GM12878 (cell line): ENCODE measurements around the gene HRH3. TPM values are rescaled to one million over a fixed set of nuclear protein-coding genes. Genes with fewer than 3 reads are reported as not detected.

Experiments
- ATAC-seq: fragments of 200-7000 bp; cut with Tn5 transposase; 3 replicates; pipeline ENCODE4 v1.9.1; 2020; ENCODE audit warnings: mild to moderate bottlenecking, moderate library complexity
- BruUV-seq: library from RNA; stranded (reverse); fragments of 400-500 nt; replicated peaks from 2 replicates; lab custom pipeline; 2021; lab: Mats Ljungman, UMichigan
- CTCF ChIA-PET: fragments of 300-600 bp; sonication (Branson Sonifier 250); formaldehyde crosslinking; extraction: SDS; loops from one replicate; lab custom pipeline; 2021; ENCODE audit warnings: inconsistent platforms; lab: Yijun Ruan, JAX
- POLR2A ChIA-PET: fragments of 350-600 bp; formaldehyde crosslinking; extraction: SDS; loops from one replicate; lab custom pipeline; 2021; ENCODE audit warnings: inconsistent platforms; lab: Charles Lee
- RAD21 ChIA-PET: fragments of 300-600 bp; sonication (Branson Sonifier 250); formaldehyde crosslinking; loops from one replicate; lab custom pipeline; 2023; ENCODE audit warnings: antibody characterized with exemption; ENCODE audit not compliant: unreplicated experiment; lab: Charles Lee
- SMC1A ChIA-PET: fragments of 300-600 bp; sonication (Branson Sonifier 250); formaldehyde crosslinking; loops from one replicate; lab custom pipeline; 2023; ENCODE audit not compliant: unreplicated experiment, uncharacterized antibody; lab: Charles Lee
- DNase-seq: peaks from one replicate; pipeline ENCODE4 v3.0.0-alpha.2; 2011; ENCODE audit warnings: low read depth, low spot score
- FAIRE-seq: peaks from 3 replicates; lab custom pipeline; 2011; peaks lifted over from hg19 to GRCh38; lab: Jason Lieb, UNC
- H2AFZ ChIP-seq: 2 replicates; pipeline ENCODE4 v1.6.0; 2011; ENCODE audit warnings: low read depth, low read length, control low read depth; ENCODE audit not compliant: control insufficient read depth
- H3K27ac ChIP-seq: 2 replicates; pipeline ENCODE4 v1.5.1; 2011; ENCODE audit warnings: control low read depth; ENCODE audit not compliant: control insufficient read depth, insufficient read depth
- H3K27me3 ChIP-seq, 2 experiments: replicated peaks in 1 of 2; 2 replicates each; pipeline versions ENCODE4 v1.6.0 to v1.6.1; 2011; ENCODE audit warnings: low read length in 1 of 2; ENCODE audit not compliant: control insufficient read depth in 2 of 2, insufficient read depth in 2 of 2
- H3K36me3 ChIP-seq, 2 experiments: 2 replicates each; pipeline ENCODE4 v1.5.1; 2011; ENCODE audit warnings: low read length in 1 of 2; ENCODE audit not compliant: control insufficient read depth in 2 of 2, insufficient read depth in 2 of 2
- H3K4me1 ChIP-seq: 2 replicates; pipeline ENCODE4 v1.6.1; 2011; ENCODE audit warnings: mild to moderate bottlenecking, low read length, moderate library complexity, mixed read lengths; ENCODE audit not compliant: control insufficient read depth, insufficient read depth
- H3K4me2 ChIP-seq: 2 replicates; pipeline ENCODE4 v1.6.0; 2011; ENCODE audit warnings: control low read depth; ENCODE audit not compliant: control insufficient read depth, insufficient read depth
- H3K4me3 ChIP-seq: fragments of 200-600 bp; sonication (generic); 2 replicates; pipeline ENCODE4 v1.5.1; 2016
- H3K79me2 ChIP-seq: 2 replicates; pipeline ENCODE4 v1.6.0; 2011; ENCODE audit warnings: low read length; ENCODE audit not compliant: control insufficient read depth, insufficient read depth
- H3K9ac ChIP-seq: 2 replicates; pipeline ENCODE4 v1.8.0; 2011; ENCODE audit warnings: low read length, control low read depth, mixed read lengths; ENCODE audit not compliant: control insufficient read depth, insufficient read depth
- H3K9me3 ChIP-seq: replicated peaks from 3 replicates; pipeline ENCODE4 v1.5.1; 2011; ENCODE audit warnings: mild to moderate bottlenecking, low read length; ENCODE audit not compliant: control insufficient read depth, insufficient read depth
- H4K20me1 ChIP-seq: 2 replicates; pipeline ENCODE4 v1.6.0; 2011; ENCODE audit not compliant: control insufficient read depth, insufficient read depth
- BCL11A ChIP-seq: IDR thresholded peaks from 2 replicates; pipeline ENCODE4 v1.6.1; 2011; ENCODE audit warnings: low read depth, low read length
- CHD1 ChIP-seq: IDR thresholded peaks from 2 replicates; pipeline ENCODE4 v1.6.1; 2012; ENCODE audit warnings: low read depth, low read length, improper control_type of control experiment
- DPF2 ChIP-seq: fragments of 450-650 bp; IDR thresholded peaks from 2 replicates; pipeline ENCODE4 v1.6.1; 2017; ENCODE audit warnings: mild to moderate bottlenecking
- HCFC1 ChIP-seq: fragments of 150-350 bp; IDR thresholded peaks from 2 replicates; pipeline ENCODE4 v1.6.1; 2014; ENCODE audit warnings: low read length
- JUNB ChIP-seq: IDR thresholded peaks from 2 replicates; pipeline ENCODE4 v1.6.1; 2016; ENCODE audit warnings: antibody characterized with exemption, mild to moderate bottlenecking
- MEF2A ChIP-seq: IDR thresholded peaks from 2 replicates; pipeline ENCODE4 v1.6.1; 2011; ENCODE audit warnings: low read depth, mild to moderate bottlenecking, low read length, moderate library complexity; ENCODE audit not compliant: insufficient read depth
- POLR2A ChIP-seq: IDR thresholded peaks from 2 replicates; pipeline ENCODE4 v1.6.1; 2011; ENCODE audit warnings: low read depth, mild to moderate bottlenecking, low read length
- RELA ChIP-seq: fragments of 450-650 bp; IDR thresholded peaks from 2 replicates; pipeline ENCODE4 v1.8.0; 2014; ENCODE audit warnings: borderline replicate concordance; ENCODE audit not compliant: partially characterized antibody
- RUNX3 ChIP-seq: IDR thresholded peaks from 2 replicates; pipeline ENCODE4 v1.6.1; 2012; ENCODE audit warnings: low read length, inconsistent platforms
- SMARCA5 ChIP-seq: fragments of 450-650 bp; IDR thresholded peaks from 2 replicates; pipeline ENCODE4 v1.6.1; 2017; ENCODE audit warnings: mild to moderate bottlenecking
- SP1 ChIP-seq: IDR thresholded peaks from one replicate; pipeline ENCODE4 v1.6.1; 2011; ENCODE audit warnings: low read depth, low read length
- TARDBP ChIP-seq: IDR thresholded peaks from 2 replicates; pipeline ENCODE4 v1.6.1; 2016; ENCODE audit warnings: borderline replicate concordance
- TBL1XR1 ChIP-seq: IDR thresholded peaks from 2 replicates; pipeline ENCODE4 v1.6.1; 2012; ENCODE audit warnings: low read depth, low read length, improper control_type of control experiment
- USF2 ChIP-seq: IDR thresholded peaks from 2 replicates; pipeline ENCODE4 v1.6.1; 2011; ENCODE audit warnings: low read depth, low read length, improper control_type of control experiment, borderline replicate concordance
- WRNIP1 ChIP-seq: IDR thresholded peaks from 2 replicates; pipeline ENCODE4 v1.6.1; 2011; ENCODE audit warnings: low read depth, low read length, improper control_type of control experiment, borderline replicate concordance
- YBX1 ChIP-seq: fragments of 450-650 bp; IDR thresholded peaks from 2 replicates; pipeline ENCODE4 v1.6.1; 2016; ENCODE audit warnings: antibody characterized with exemption
- WGBS: methylation state at CpG from one replicate; pipeline ENCODE4 v1.1.6; 2016; ENCODE audit warnings: low lambda C conversion rate; ENCODE audit not compliant: insufficient replicate concordance, insufficient coverage; ENCODE audit errors: missing lambda C conversion rate; 5-methylcytosine and 5-hydroxymethylcytosine counted together
- in situ Hi-C: fragments of 300-500 bp; cut with MboI; formaldehyde crosslinking; loops from 9 replicates; pipeline ENCODE4 v1.14.3; 2018; ENCODE audit warnings: mixed read lengths
- intact Hi-C: fragments of 100-400 bp; cut with micrococcal nuclease; formaldehyde crosslinking; loops from one replicate; pipeline ENCODE4 v1.14.2; 2022; ENCODE audit not compliant: unreplicated experiment
- polyA plus RNA-seq, 11 experiments: library from polyadenylated mRNA; depleted of rRNA in 4 of 11; unstranded in 6 of 11; stranded (reverse) in 5 of 11; fragments of >200 nt; fragmentation: Nextera tagmentation in 4 of 11; fragmentation: Illumina TruSeq in 1 of 11; extraction: Ambion mirVana in 4 of 11; extraction: Trizol in 1 of 11; gene quantifications; 1 replicate in 1 of 11; 2 replicates in 10 of 11; pipeline versions ENCODE4 v1.2.1 to v1.2.3, GENCODE V29; 2011 to 2016; ENCODE audit warnings: inconsistent platforms in 2 of 11, missing spikeins in 2 of 11, low read depth in 1 of 11
- total RNA-seq, 4 experiments: library from RNA; depleted of rRNA in 3 of 4; stranded (reverse); fragments of >200 nt in 3 of 4; fragmentation: Illumina TruSeq in 1 of 4; extraction: Trizol in 1 of 4; gene quantifications; 2 replicates each; pipeline versions ENCODE4 v1.2.1 to v1.2.3, GENCODE V29; 2013 to 2021

The HRH3 gene
- total and polyA plus RNA-seq, 10 of the 15 experiments (the other 5 are each of a cell fraction or from before 2014, with no cell fraction given), result not detected

DNA sequence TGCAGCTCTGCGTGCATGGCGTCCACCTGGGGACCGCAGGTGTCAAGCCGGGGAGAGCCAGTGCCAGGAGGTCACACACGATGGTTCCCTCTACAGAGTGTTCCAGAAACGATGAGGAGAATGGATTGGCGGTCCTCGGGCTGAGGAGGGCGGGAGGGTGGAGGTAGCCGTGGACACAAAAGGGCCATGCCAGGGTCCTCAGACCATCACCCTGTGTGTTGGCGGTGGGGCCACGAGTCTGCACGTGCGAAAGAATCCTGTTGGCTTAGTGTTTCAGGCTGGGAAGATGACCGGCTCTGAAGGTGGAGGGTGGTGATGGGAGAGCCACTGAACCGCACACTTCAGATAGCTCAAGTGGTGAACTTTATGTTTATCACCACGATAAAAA, 13.7 kb downstream of the HRH3 start (continued):
- TF ChIP-seq USF2 (no peak), BCL11A (no peak), POLR2A (no peak), JUNB (no peak), HCFC1 (no peak), SMARCA5 (no peak), YBX1 (no peak), RUNX3 (no peak), MEF2A (no peak)

DNA sequence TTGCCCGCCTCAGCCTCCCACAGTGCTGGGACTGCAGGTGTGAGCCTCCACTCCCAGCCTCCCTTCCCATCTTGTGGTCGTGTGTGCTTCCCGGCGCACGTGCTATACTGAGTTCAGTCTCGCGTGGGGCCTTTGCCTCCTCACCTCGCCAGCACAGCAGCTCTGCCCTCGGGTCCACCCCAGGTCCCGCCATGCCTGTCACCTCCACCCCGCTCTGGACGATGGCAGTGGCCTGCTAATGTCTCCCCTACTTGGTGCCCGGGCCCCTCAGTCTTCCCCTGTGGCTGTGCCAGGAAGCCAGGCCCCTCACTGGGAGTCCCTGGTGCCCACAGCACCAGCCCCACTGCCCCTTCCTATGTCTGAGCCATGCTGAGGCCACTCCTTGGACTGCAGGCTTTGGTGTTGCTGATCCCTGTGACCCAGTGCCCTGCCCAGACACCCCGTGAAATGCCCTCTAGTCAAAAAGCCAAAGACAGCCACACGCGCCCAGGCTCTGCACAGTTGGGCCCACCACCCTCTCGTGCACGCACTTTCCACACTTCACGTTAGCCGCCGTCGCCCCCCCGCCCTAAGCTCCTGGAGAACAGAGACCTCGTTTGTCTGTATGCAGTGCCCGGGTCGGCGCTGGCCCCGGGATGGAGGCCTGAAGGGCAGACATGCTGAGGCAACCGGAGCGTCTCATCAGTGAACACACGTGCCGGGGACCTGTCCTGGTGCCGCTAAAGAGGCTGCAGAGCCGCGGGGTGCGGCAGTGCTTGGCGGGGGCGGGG, 14.3 kb downstream of the HRH3 start:
- POLR2A ChIA-PET, result no interaction called here
- TF ChIP-seq SP1, result no peak
- no peak for TF ChIP-seq WRNIP1
- no peak for TF ChIP-seq RELA
- TF ChIP-seq RUNX3, result no peak
- TF ChIP-seq TARDBP, result no peak
- no peak for TF ChIP-seq MEF2A
- no peak for TF ChIP-seq TBL1XR1
- TF ChIP-seq DPF2, result no peak
- no peak for TF ChIP-seq CHD1
- Histone ChIP-seq H3K27me3 (no peaks in the 10 kb centered on the region), H3K4me1 (peaks cover 14% of the 10 kb centered on the region), H2AFZ (no peak overlapping the region), H3K4me3 (no peak overlapping the region), H3K9me3 (no peaks in the 10 kb centered on the region), H3K36me3 (peaks cover under 1 to 8% of the 10 kb centered on the region in 2 experiments; a peak in 3 of 4 replicates), H3K9ac (no peak overlapping the region), H3K79me2 (no peaks in the 10 kb centered on the region), H3K27ac (no peak overlapping the region), H3K4me2 (no peak overlapping the region), H4K20me1 (no peaks in the 10 kb centered on the region)
- in situ Hi-C loops (no loop called here), intact Hi-C loops (no loop called here)
- FAIRE-seq (no peak), DNase-seq (no peak), ATAC-seq (no peak)
- BruUV-seq, result no TSS peak
- RAD21 ChIA-PET, result no interaction called here
- CTCF ChIA-PET, result no interaction called here
- SMC1A ChIA-PET, result no interaction called here
- WGBS, result 94% methylated on average over 38 of the region's 38 CpGs
